C4-2B (cell line): ENCODE results near the gene KCNMA1.

Experiments used
- H3K27ac ChIP-seq: fragments of 450-650 bp; 2 replicates; pipeline ENCODE4 v1.5.1; 2017
- CTCF ChIP-seq: fragments of 450-650 bp; conservative IDR thresholded peaks from 2 replicates; pipeline ENCODE4 v1.5.1; 2017; ENCODE audit warnings: mild to moderate bottlenecking
- ZFX ChIP-seq: fragments of 450-650 bp; IDR thresholded peaks from 2 replicates; pipeline ENCODE4 v1.6.1; 2017

The KCNMA1 gene

GRCh38 chr10:77644557-77645243 is 7.1 kb upstream of the KCNMA1 start:
- no peak for TF ChIP-seq ZFX
- no peak for TF ChIP-seq CTCF

GRCh38 chr10:77643795-77644468 is 6.3 kb upstream of the KCNMA1 start:
- TF ChIP-seq CTCF, result peak; percentile 78
- TF ChIP-seq ZFX, result no peak
- H3K27ac ChIP-seq, result no peak overlapping the region

More at GRCh38 chr10:77644557-77645243, 7.1 kb upstream of the KCNMA1 start:
- no peak overlapping the region for H3K27ac ChIP-seq

GRCh38 chr10:77641788-77642397 is 4.3 kb upstream of the KCNMA1 start:
- peak; percentile 89 for TF ChIP-seq CTCF
- no peak for TF ChIP-seq ZFX
- H3K27ac ChIP-seq, result no peak overlapping the region

- H3K27ac ChIP-seq, result no peak overlapping the region
- TF ChIP-seq CTCF (no peak), ZFX (no peak)
Measured at GRCh38 chr10:77641344-77641743, 3.7 kb upstream of the KCNMA1 start.

- H3K27ac ChIP-seq, result no peak overlapping the region
- TF ChIP-seq ZFX, result no peak
Measured at GRCh38 chr10:77640167-77640566, 2.6 kb upstream of the KCNMA1 start.

- H3K27ac ChIP-seq, result no peak overlapping the region
- no peak for TF ChIP-seq CTCF
- TF ChIP-seq ZFX, result no peak
Measured at GRCh38 chr10:77639756-77640155, 2.1 kb upstream of the KCNMA1 start.

- no peak for TF ChIP-seq ZFX
- TF ChIP-seq CTCF, result no peak
- peak overlapping the region; percentile 66 for H3K27ac ChIP-seq
Measured at GRCh38 chr10:77638321-77639101, 903 bp upstream of the KCNMA1 start.
